GM12874 (cell line): Measurements from ENCODE around the gene KCNQ2.

ENCODE experiments used
- CTCF ChIP-seq: IDR thresholded peaks from 2 replicates; pipeline ENCODE4 v1.5.1; 2011; ENCODE audit warnings: low read depth, mild to moderate bottlenecking, control low read depth, low read length, moderate library complexity; ENCODE audit not compliant: insufficient read depth

The KCNQ2 gene

GRCh38 chr20:63491635-63492230 is 19.3 kb upstream of the KCNQ2 start:
- TF ChIP-seq CTCF: no peak

GRCh38 chr20:63491078-63491477 is 18.6 kb upstream of the KCNQ2 start:
- TF ChIP-seq CTCF: no peak

- no peak for TF ChIP-seq CTCF
Measured at GRCh38 chr20:63490416-63490815, 18.0 kb upstream of the KCNQ2 start.

GRCh38 chr20:63488315-63489251 is 16.1 kb upstream of the KCNQ2 start:
- no peak for TF ChIP-seq CTCF

- TF ChIP-seq CTCF: no peak
Measured at GRCh38 chr20:63487781-63488241, 15.4 kb upstream of the KCNQ2 start.

GRCh38 chr20:63487116-63487764 is 14.8 kb upstream of the KCNQ2 start:
- TF ChIP-seq CTCF: no peak

GRCh38 chr20:63486300-63486855 is 13.9 kb upstream of the KCNQ2 start:
- TF ChIP-seq CTCF: no peak
